IMR-90 (cell line): ENCODE results near the gene RNF175. TPM values are rescaled to one million over a fixed set of nuclear protein-coding genes. Genes with fewer than 3 reads are reported as not detected.

Source experiments
- ATAC-seq: fragments of 200-7000 bp; cut with Tn5 transposase; 2 replicates; pipeline ENCODE4 v1.9.1; 2020; ENCODE audit warnings: low read depth, mild to moderate bottlenecking, moderate library complexity
- BruUV-seq: library from RNA; stranded (reverse); fragments of 400-500 nt; replicated peaks from 2 replicates; lab custom pipeline; 2021; lab: Mats Ljungman, UMichigan
- CTCF ChIA-PET: fragments of 300-600 bp; formaldehyde crosslinking; extraction: SDS; loops from one replicate; lab custom pipeline; 2021; ENCODE audit warnings: antibody characterized with exemption; lab: Yijun Ruan, JAX
- POLR2A ChIA-PET: fragments of 300-600 bp; sonication (Branson Sonifier 250); formaldehyde crosslinking; loops from one replicate; lab custom pipeline; 2022; ENCODE audit warnings: antibody characterized with exemption; ENCODE audit not compliant: unreplicated experiment; lab: Charles Lee
- DNase-seq: peaks from one replicate; pipeline ENCODE4 v3.0.0; 2013
- H2AFZ ChIP-seq: replicated peaks from 2 replicates; pipeline ENCODE3; 2013; ENCODE audit warnings: low read length, mild to moderate bottlenecking; ENCODE audit not compliant: poor library complexity
- H2AK5ac ChIP-seq: 2 replicates; pipeline ENCODE4 v1.6.1; 2013; ENCODE audit warnings: low read depth, low read length, inconsistent platforms
- H2AK9ac ChIP-seq: replicated peaks from 2 replicates; pipeline ENCODE3; 2013; ENCODE audit warnings: mild to moderate bottlenecking, low read depth, low read length, moderate library complexity; ENCODE audit not compliant: poor library complexity
- H2BK120ac ChIP-seq: 2 replicates; pipeline ENCODE4 v1.6.1; 2013; ENCODE audit warnings: low read depth, low read length, inconsistent platforms
- H2BK15ac ChIP-seq: 3 replicates; pipeline ENCODE4 v1.6.1; 2013; ENCODE audit warnings: low read depth, low read length, inconsistent platforms
- H2BK20ac ChIP-seq: 2 replicates; pipeline ENCODE4 v1.6.1; 2013; ENCODE audit warnings: low read depth, mild to moderate bottlenecking, inconsistent platforms, low read length, moderate library complexity
- H2BK5ac ChIP-seq: 2 replicates; pipeline ENCODE4 v1.6.1; 2013; ENCODE audit warnings: mild to moderate bottlenecking, low read depth, low read length, inconsistent platforms; ENCODE audit not compliant: poor library complexity, severe bottlenecking
- H3K14ac ChIP-seq: replicated peaks from 2 replicates; pipeline ENCODE4 v1.6.1; 2013; ENCODE audit warnings: low read depth, low read length, inconsistent platforms
- H3K18ac ChIP-seq: 2 replicates; pipeline ENCODE4 v1.6.1; 2013; ENCODE audit warnings: low read depth, low read length, control low read depth
- H3K23ac ChIP-seq: 2 replicates; pipeline ENCODE4 v1.6.1; 2013; ENCODE audit warnings: low read depth, low read length, inconsistent platforms
- H3K27ac ChIP-seq: 2 replicates; pipeline ENCODE4 v1.5.1; 2013; ENCODE audit warnings: mild to moderate bottlenecking, control low read depth, low read length; ENCODE audit not compliant: insufficient read depth
- H3K27me3 ChIP-seq: 2 replicates; pipeline ENCODE4 v1.6.1; 2013; ENCODE audit warnings: low read length; ENCODE audit not compliant: control insufficient read depth, insufficient read depth
- H3K36me3 ChIP-seq: 2 replicates; pipeline ENCODE4 v1.6.1; 2013; ENCODE audit warnings: low read length, mixed read lengths; ENCODE audit not compliant: control insufficient read depth, insufficient read depth
- H3K4ac ChIP-seq: 2 replicates; pipeline ENCODE4 v1.6.1; 2013; ENCODE audit warnings: low read depth, low read length, inconsistent platforms
- H3K4me1 ChIP-seq: 2 replicates; pipeline ENCODE4 v1.6.1; 2013; ENCODE audit warnings: low read length, mixed read lengths; ENCODE audit not compliant: control insufficient read depth, insufficient read depth
- H3K4me2 ChIP-seq: 2 replicates; pipeline ENCODE4 v1.6.1; 2013; ENCODE audit warnings: low read depth, mild to moderate bottlenecking, control low read depth, low read length, moderate library complexity
- H3K4me3 ChIP-seq: 2 replicates; pipeline ENCODE4 v1.5.1; 2013; ENCODE audit warnings: low read depth, mild to moderate bottlenecking, control low read depth, low read length, moderate library complexity; ENCODE audit not compliant: insufficient read depth
- H3K56ac ChIP-seq: 2 replicates; pipeline ENCODE4 v1.6.1; 2013; ENCODE audit warnings: low read length, inconsistent platforms; ENCODE audit not compliant: insufficient read depth; ENCODE audit errors: extremely low read depth
- H3K79me1 ChIP-seq, 2 experiments: 2 replicates each; pipeline ENCODE4 v1.6.1; 2013; ENCODE audit warnings: low read length in 2 of 2, inconsistent platforms in 1 of 2, low read depth in 1 of 2
- H3K9ac ChIP-seq: 2 replicates; pipeline ENCODE4 v1.6.1; 2013; ENCODE audit warnings: low read depth, low read length, control low read depth
- H3K9me1 ChIP-seq: 2 replicates; pipeline ENCODE4 v1.6.1; 2013; ENCODE audit warnings: low read length, inconsistent platforms; ENCODE audit not compliant: insufficient read depth
- H3K9me3 ChIP-seq: 2 replicates; pipeline ENCODE4 v1.6.1; 2013; ENCODE audit warnings: low read length; ENCODE audit not compliant: control insufficient read depth, insufficient read depth
- H4K20me1 ChIP-seq: 2 replicates; pipeline ENCODE4 v1.6.1; 2013; ENCODE audit warnings: low read length, inconsistent platforms; ENCODE audit not compliant: insufficient read depth
- H4K5ac ChIP-seq: 2 replicates; pipeline ENCODE4 v1.6.1; 2013; ENCODE audit warnings: mild to moderate bottlenecking, low read depth, low read length, control low read depth
- H4K8ac ChIP-seq, 2 experiments: 2 replicates each; pipeline ENCODE4 v1.6.1; 2013; ENCODE audit warnings: low read depth in 2 of 2, low read length in 2 of 2, control low read depth in 1 of 2, inconsistent platforms in 1 of 2
- H4K91ac ChIP-seq: 2 replicates; pipeline ENCODE4 v1.6.1; 2013; ENCODE audit warnings: low read depth, low read length, inconsistent platforms; ENCODE audit not compliant: insufficient read depth
- BHLHE40 ChIP-seq: fragments of 150-350 bp; IDR thresholded peaks from 2 replicates; pipeline ENCODE4 v1.6.1; 2016; ENCODE audit warnings: mild to moderate bottlenecking, low read depth, low read length
- CEBPB ChIP-seq: IDR thresholded peaks from 2 replicates; pipeline ENCODE4 v1.6.1; 2012; ENCODE audit warnings: low read depth, low read length, improper control_type of control experiment
- CHD1 ChIP-seq: IDR thresholded peaks from 2 replicates; pipeline ENCODE4 v1.6.1; 2012; ENCODE audit warnings: low read depth, low read length, improper control_type of control experiment
- FOS ChIP-seq: fragments of 150-350 bp; IDR thresholded peaks from 2 replicates; pipeline ENCODE4 v1.6.1; 2016; ENCODE audit warnings: low read depth, low read length
- MXI1 ChIP-seq: IDR thresholded peaks from 2 replicates; pipeline ENCODE4 v1.6.1; 2012; ENCODE audit warnings: low read depth, mild to moderate bottlenecking, low read length, moderate library complexity, borderline replicate concordance
- POLR2A ChIP-seq: IDR thresholded peaks from 2 replicates; pipeline ENCODE4 v1.6.1; 2012; ENCODE audit warnings: mild to moderate bottlenecking, low read depth, low read length
- RAD21 ChIP-seq: IDR thresholded peaks from 2 replicates; pipeline ENCODE4 v1.6.1; 2012; ENCODE audit warnings: low read length, improper control_type of control experiment
- RCOR1 ChIP-seq: IDR thresholded peaks from 2 replicates; pipeline ENCODE4 v1.6.1; 2012; ENCODE audit warnings: mild to moderate bottlenecking, low read length, improper control_type of control experiment; ENCODE audit not compliant: insufficient replicate concordance
- SMC3 ChIP-seq: fragments of 150-350 bp; IDR thresholded peaks from 2 replicates; pipeline ENCODE4 v1.6.1; 2016; ENCODE audit warnings: low read depth, mild to moderate bottlenecking, antibody characterized with exemption, low read length, moderate library complexity
- WGBS, 2 experiments: methylation state at CpG; one replicate each; pipeline versions ENCODE4 v1.1.5 to v1.1.7; 2013; ENCODE audit warnings: missing lambda C conversion rate in 2 of 2; ENCODE audit not compliant: insufficient read length in 1 of 2; ENCODE audit errors: extremely low coverage in 2 of 2; 5-methylcytosine and 5-hydroxymethylcytosine counted together
- dilution Hi-C: fragments of 300-500 bp; cut with HindIII; formaldehyde crosslinking; loops from one replicate; pipeline ENCODE4 v1.14.3; 2018; ENCODE audit warnings: low sequenced_read_pairs; ENCODE audit not compliant: unreplicated experiment
- in situ Hi-C: fragments of 300-500 bp; cut with MboI; formaldehyde crosslinking; loops from 3 replicates; pipeline ENCODE4 v1.14.3; 2019; ENCODE audit warnings: low sequenced_read_pairs, inconsistent platforms, mixed read lengths
- intact Hi-C: fragments of 100-400 bp; cut with micrococcal nuclease; formaldehyde crosslinking; loops from 2 replicates; pipeline ENCODE4 v1.10.0; 2022
- polyA plus RNA-seq, 3 experiments: library from polyadenylated mRNA; depleted of rRNA; stranded (reverse); fragments of >200 nt; gene quantifications; 2 replicates each; pipeline ENCODE4 v1.2.3, GENCODE V29; 2012; ENCODE audit warnings: low replicate concordance in 1 of 3
- total RNA-seq: library from RNA; depleted of rRNA; stranded (reverse); fragments of >200 nt; gene quantifications from 2 replicates; pipeline ENCODE4 v1.2.3, GENCODE V29; 2012
- TF ChIP-seq, protein P1 (sequence below): conservative IDR thresholded peaks from 2 replicates; pipeline ENCODE4 v1.5.1; 2012; ENCODE audit warnings: mild to moderate bottlenecking, low read depth, low read length, improper control_type of control experiment

Gene RNF175
- total and polyA plus RNA-seq, 2 of the 4 experiments (the other 2 are of a cell fraction), result not detected

DNA sequence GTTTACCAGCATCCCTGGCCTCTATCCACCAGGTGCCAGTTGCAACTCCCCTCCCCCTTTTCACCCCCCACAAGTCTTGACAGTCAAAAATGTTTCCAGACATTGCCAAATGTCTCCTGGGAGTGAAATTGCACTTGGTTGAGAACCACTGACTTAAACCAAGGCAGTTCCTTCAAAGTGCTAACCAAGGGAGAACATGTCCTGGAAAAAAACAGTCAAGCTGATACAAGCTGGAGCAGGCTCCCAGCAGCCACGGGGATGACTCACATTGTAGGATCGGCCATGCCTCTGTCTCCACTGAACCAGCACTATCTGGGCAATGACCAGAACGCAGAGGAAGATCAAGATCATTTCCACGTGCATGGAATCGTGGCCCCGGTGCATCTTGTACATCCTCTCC lies 11.4 kb downstream of the RNF175 start:
- dilution Hi-C loops, result no loop called here
- no peak overlapping the region for H4K8ac ChIP-seq
- in situ Hi-C loops, result no loop called here
- no peak overlapping the region for H4K5ac ChIP-seq
- H3K27me3 ChIP-seq, result no peaks in the 10 kb centered on the region; the same call in 1 of the 2 replicates
- BruUV-seq, result no TSS peak
- H3K18ac ChIP-seq, result no peak overlapping the region
- no peak overlapping the region for H4K91ac ChIP-seq
- H3K14ac ChIP-seq, result no peak overlapping the region
- no peak overlapping the region for H2AK5ac ChIP-seq
- no peaks in the 10 kb centered on the region for H4K20me1 ChIP-seq
- H3K4me3 ChIP-seq, result no peak overlapping the region
- no peaks in the 10 kb centered on the region for H3K9me3 ChIP-seq
- CTCF ChIA-PET, result interaction anchor here (1.4 kb wide), 1 partner anchor 28 kb away, joined by 4 read pairs; no protein-coding TSS in a partner anchor
- H2AFZ ChIP-seq, result peak overlapping the region; percentile 33
- H3K36me3 ChIP-seq, result no peaks in the 10 kb centered on the region
- H2BK20ac ChIP-seq, result no peak overlapping the region
- H2BK5ac ChIP-seq, result no peak overlapping the region
- DNase-seq (peak; percentile 38), ATAC-seq (peak; percentile 66)
- H3K4ac ChIP-seq, result no peak overlapping the region
- H3K9me1 ChIP-seq, result no peaks in the 10 kb centered on the region
- POLR2A ChIA-PET, result no interaction called here
- H3K79me1 ChIP-seq, result no peaks in the 10 kb centered on the region
- H2AK9ac ChIP-seq, result peak overlapping the region; percentile 3
- no peaks in the 10 kb centered on the region for H3K4me1 ChIP-seq
- H3K27ac ChIP-seq, result no peak overlapping the region
- intact Hi-C loops, result no loop called here
- no peak overlapping the region for H3K23ac ChIP-seq
- TF ChIP-seq MXI1 (no peak), RCOR1 (no peak), RAD21 (no peak), FOS (no peak), BHLHE40 (no peak), CEBPB (no peak), CHD1 (no peak), SMC3 (no peak), POLR2A (no peak)
- TF ChIP-seq, protein P1, sequence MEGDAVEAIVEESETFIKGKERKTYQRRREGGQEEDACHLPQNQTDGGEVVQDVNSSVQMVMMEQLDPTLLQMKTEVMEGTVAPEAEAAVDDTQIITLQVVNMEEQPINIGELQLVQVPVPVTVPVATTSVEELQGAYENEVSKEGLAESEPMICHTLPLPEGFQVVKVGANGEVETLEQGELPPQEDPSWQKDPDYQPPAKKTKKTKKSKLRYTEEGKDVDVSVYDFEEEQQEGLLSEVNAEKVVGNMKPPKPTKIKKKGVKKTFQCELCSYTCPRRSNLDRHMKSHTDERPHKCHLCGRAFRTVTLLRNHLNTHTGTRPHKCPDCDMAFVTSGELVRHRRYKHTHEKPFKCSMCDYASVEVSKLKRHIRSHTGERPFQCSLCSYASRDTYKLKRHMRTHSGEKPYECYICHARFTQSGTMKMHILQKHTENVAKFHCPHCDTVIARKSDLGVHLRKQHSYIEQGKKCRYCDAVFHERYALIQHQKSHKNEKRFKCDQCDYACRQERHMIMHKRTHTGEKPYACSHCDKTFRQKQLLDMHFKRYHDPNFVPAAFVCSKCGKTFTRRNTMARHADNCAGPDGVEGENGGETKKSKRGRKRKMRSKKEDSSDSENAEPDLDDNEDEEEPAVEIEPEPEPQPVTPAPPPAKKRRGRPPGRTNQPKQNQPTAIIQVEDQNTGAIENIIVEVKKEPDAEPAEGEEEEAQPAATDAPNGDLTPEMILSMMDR, result no peak
- 65% methylated on average over 2 of the region's 6 CpGs; no CpG with 5 or more reads in 1 of the 2 experiments for WGBS, 2 experiments
- no peak overlapping the region for H3K56ac ChIP-seq
- H3K4me2 ChIP-seq, result no peak overlapping the region
- no peak overlapping the region for H3K9ac ChIP-seq
- H2BK120ac ChIP-seq, result no peak overlapping the region
- no peak overlapping the region for H2BK15ac ChIP-seq
